WTC11 (cell line): Measurements from ENCODE around the gene SLC35F4. TPM values are rescaled to one million over a fixed set of nuclear protein-coding genes. Genes with fewer than 3 reads are reported as not detected.
"Not testable (repeated sequence)": the region's sequence is repeated elsewhere in the genome, so short reads cannot be mapped to it uniquely, and the experiment has no call there.

Experiments used
- ATAC-seq: fragments of 200-7000 bp; cut with Tn5 transposase; 2 replicates; pipeline ENCODE4 v1.10.0; 2021; ENCODE audit warnings: mild to moderate bottlenecking, moderate library complexity
- CTCF ChIA-PET: fragments of 300-600 bp; sonication (Branson Sonifier 250); formaldehyde crosslinking; loops from one replicate; lab custom pipeline; 2021; ENCODE audit warnings: antibody characterized with exemption; lab: Charles Lee
- POLR2A ChIA-PET: fragments of 350-600 bp; sonication (Branson Sonifier 250); formaldehyde crosslinking; loops from one replicate; lab custom pipeline; 2021; ENCODE audit warnings: antibody characterized with exemption; lab: Charles Lee
- DNase-seq: peaks from one replicate; pipeline ENCODE4 v3.0.0; 2021; ENCODE audit warnings: low spot score
- H3K27ac Mint-ChIP-seq: 2 replicates; pipeline ENCODE4 v1.8.0; 2021; ENCODE audit warnings: mixed read lengths
- H3K27me3 Mint-ChIP-seq: 2 replicates; pipeline ENCODE4 v1.8.0; 2021; ENCODE audit warnings: low read depth, mild to moderate bottlenecking, moderate library complexity, mixed read lengths
- H3K36me3 Mint-ChIP-seq: 2 replicates; pipeline ENCODE4 v1.8.0; 2021; ENCODE audit warnings: mixed read lengths
- H3K4me1 Mint-ChIP-seq: 2 replicates; pipeline ENCODE4 v1.8.0; 2022; ENCODE audit warnings: mixed read lengths
- H3K4me3 Mint-ChIP-seq: 2 replicates; pipeline ENCODE4 v1.8.0; 2021; ENCODE audit warnings: mild to moderate bottlenecking, moderate library complexity, mixed read lengths
- H3K9me3 Mint-ChIP-seq: 2 replicates; pipeline ENCODE4 v1.8.0; 2021; ENCODE audit warnings: mixed read lengths
- ATF3 ChIP-seq: sonication (generic); formaldehyde crosslinking; conservative IDR thresholded peaks from 2 replicates; pipeline ENCODE4 v1.8.1; 2022; ENCODE audit warnings: mild to moderate bottlenecking, missing genetic modification reagents
- ATF6 ChIP-seq: sonication (generic); formaldehyde crosslinking; IDR thresholded peaks from 2 replicates; pipeline ENCODE4 v1.8.1; 2023; ENCODE audit warnings: mild to moderate bottlenecking, missing genetic modification reagents
- ERG ChIP-seq: fragments of 250-450 bp; sonication (Bioruptor Pico); IDR thresholded peaks from 2 replicates; pipeline ENCODE4 v1.8.0; 2021; ENCODE audit warnings: mild to moderate bottlenecking
- NR1H2 ChIP-seq: sonication (generic); formaldehyde crosslinking; IDR thresholded peaks from 2 replicates; pipeline ENCODE4 v1.9.0; 2021; ENCODE audit warnings: mild to moderate bottlenecking, moderate library complexity, missing genetic modification reagents
- NR2C2 ChIP-seq: sonication (generic); formaldehyde crosslinking; IDR thresholded peaks from 2 replicates; pipeline ENCODE4 v1.8.0; 2022; ENCODE audit warnings: mild to moderate bottlenecking, missing genetic modification reagents
- NR3C1 ChIP-seq: sonication (generic); formaldehyde crosslinking; conservative IDR thresholded peaks from 2 replicates; pipeline ENCODE4 v1.8.1; 2023; ENCODE audit warnings: low read depth, mild to moderate bottlenecking, missing genetic modification reagents
- ZNF532 ChIP-seq: fragments of 250-450 bp; sonication (Bioruptor Pico); IDR thresholded peaks from 2 replicates; pipeline ENCODE4 v1.9.0; 2021; ENCODE audit warnings: mild to moderate bottlenecking, borderline replicate concordance
- total RNA-seq: library from RNA; stranded (reverse); gene quantifications from 3 replicates; pipeline ENCODE4 v1.2.3, GENCODE V29; 2021

SLC35F4 gene
- total RNA-seq, 1 experiment from 2014 or later: not detected

GRCh38 chr14:57753821-57754220 lies 112.1 kb downstream of the SLC35F4 start (continued):
- no peak for TF ChIP-seq NR2C2 (CRISPR knock-in tag)
- TF ChIP-seq ATF6: no peak

GRCh38 chr14:57752142-57752695 lies 113.7 kb downstream of the SLC35F4 start:
- ATAC-seq, H3K27me3 Mint-ChIP-seq, POLR2A ChIA-PET, DNase-seq, H3K9me3 Mint-ChIP-seq, H3K4me3 Mint-ChIP-seq, CTCF ChIA-PET, H3K27ac Mint-ChIP-seq, H3K36me3 Mint-ChIP-seq: not testable (repeated sequence)
- peaks cover 15% of the 10 kb centered on the region for H3K4me1 Mint-ChIP-seq

- Mint-ChIP-seq H3K27ac (no peak overlapping the region), H3K36me3 (no peaks in the 10 kb centered on the region), H3K27me3 (no peaks in the 10 kb centered on the region; the same call in 1 of the 2 replicates), H3K4me1 (peaks cover 15% of the 10 kb centered on the region), H3K9me3 (peaks cover 3% of the 10 kb centered on the region; the same call in 1 of the 2 replicates), H3K4me3 (no peak overlapping the region)
- CTCF ChIA-PET: no interaction called here
- DNase-seq (no peak), ATAC-seq (no peak)
- POLR2A ChIA-PET: no interaction called here
- no peak for TF ChIP-seq ZNF532 (CRISPR knock-in tag)
- TF ChIP-seq ERG (CRISPR knock-in tag): no peak
- TF ChIP-seq NR1H2 (CRISPR knock-in tag): no peak
Observed at GRCh38 chr14:57751400-57751799, 114.5 kb downstream of the SLC35F4 start.

- peaks cover 3% of the 10 kb centered on the region for H3K4me1 Mint-ChIP-seq
- DNase-seq (no peak), ATAC-seq (no peak)
- H3K9me3 Mint-ChIP-seq: peaks cover 14% of the 10 kb centered on the region
- no peak for TF ChIP-seq ATF3 (CRISPR knock-in tag)
- ChIA-PET POLR2A (no interaction called here), CTCF (no interaction called here)
- no peaks in the 10 kb centered on the region; the same call in 1 of the 2 replicates for H3K27me3 Mint-ChIP-seq
- H3K36me3 Mint-ChIP-seq: peaks cover 2% of the 10 kb centered on the region
- H3K27ac Mint-ChIP-seq: no peak overlapping the region
- no peak overlapping the region for H3K4me3 Mint-ChIP-seq
Observed at GRCh38 chr14:57749267-57749666, 116.6 kb downstream of the SLC35F4 start.

GRCh38 chr14:57748279-57748678 lies 117.6 kb downstream of the SLC35F4 start:
- Mint-ChIP-seq H3K9me3 (peaks cover 12% of the 10 kb centered on the region), H3K27me3 (no peaks in the 10 kb centered on the region; the same call in 1 of the 2 replicates), H3K36me3 (peaks cover 3% of the 10 kb centered on the region), H3K27ac (no peak overlapping the region), H3K4me3 (no peak overlapping the region), H3K4me1 (no peaks in the 10 kb centered on the region)
- ChIA-PET POLR2A (no interaction called here), CTCF (no interaction called here)
- DNase-seq: no peak
- no peak for TF ChIP-seq NR3C1 (CRISPR knock-in tag)
- no peak for ATAC-seq
